ENCODE measurements around the gene CACNG1. TPM values are rescaled to one million over a fixed set of nuclear protein-coding genes. Genes with fewer than 3 reads are reported as not detected.

The CACNG1 gene
- total RNA-seq, 4 donors from 2014 or later, result not detected

GRCh38 chr17:67072885-67073284 is 28.5 kb downstream of the CACNG1 start:
- TF ChIP-seq, protein P1, sequence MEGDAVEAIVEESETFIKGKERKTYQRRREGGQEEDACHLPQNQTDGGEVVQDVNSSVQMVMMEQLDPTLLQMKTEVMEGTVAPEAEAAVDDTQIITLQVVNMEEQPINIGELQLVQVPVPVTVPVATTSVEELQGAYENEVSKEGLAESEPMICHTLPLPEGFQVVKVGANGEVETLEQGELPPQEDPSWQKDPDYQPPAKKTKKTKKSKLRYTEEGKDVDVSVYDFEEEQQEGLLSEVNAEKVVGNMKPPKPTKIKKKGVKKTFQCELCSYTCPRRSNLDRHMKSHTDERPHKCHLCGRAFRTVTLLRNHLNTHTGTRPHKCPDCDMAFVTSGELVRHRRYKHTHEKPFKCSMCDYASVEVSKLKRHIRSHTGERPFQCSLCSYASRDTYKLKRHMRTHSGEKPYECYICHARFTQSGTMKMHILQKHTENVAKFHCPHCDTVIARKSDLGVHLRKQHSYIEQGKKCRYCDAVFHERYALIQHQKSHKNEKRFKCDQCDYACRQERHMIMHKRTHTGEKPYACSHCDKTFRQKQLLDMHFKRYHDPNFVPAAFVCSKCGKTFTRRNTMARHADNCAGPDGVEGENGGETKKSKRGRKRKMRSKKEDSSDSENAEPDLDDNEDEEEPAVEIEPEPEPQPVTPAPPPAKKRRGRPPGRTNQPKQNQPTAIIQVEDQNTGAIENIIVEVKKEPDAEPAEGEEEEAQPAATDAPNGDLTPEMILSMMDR (IDR thresholded peaks at IDR 0.05), result no peak
- no peak for DNase-seq (ENCODE audit: low spot score)
- no peak for ATAC-seq (ENCODE audit: low FRiP score)

GRCh38 chr17:67074781-67075180 is 30.4 kb downstream of the CACNG1 start:
- ATAC-seq (ENCODE audit: low FRiP score), result no peak
- no peak for DNase-seq (ENCODE audit: low spot score)
- TF ChIP-seq, protein P1 (IDR thresholded peaks at IDR 0.05), result no peak

DNA sequence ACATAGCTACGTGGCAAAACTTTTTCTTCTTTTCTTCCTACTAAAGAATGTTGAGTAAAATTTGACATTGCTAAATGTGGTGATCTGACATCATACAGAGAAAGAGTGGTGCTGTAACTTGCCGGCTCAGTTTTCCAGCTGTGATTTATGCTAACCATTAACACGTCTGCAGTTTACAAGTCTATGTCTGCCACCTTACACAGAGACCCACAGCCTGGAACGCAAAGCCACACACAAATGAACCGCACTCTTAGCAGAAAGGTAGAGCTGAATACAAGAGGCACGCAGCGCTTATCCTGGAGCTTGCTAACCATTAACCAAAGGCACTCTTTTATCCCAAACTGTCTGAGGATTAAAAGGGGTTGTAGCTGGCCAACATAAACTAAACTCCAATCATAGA is 31.9 kb downstream of the CACNG1 start:
- DNase-seq (ENCODE audit: low spot score) (no peak), ATAC-seq (ENCODE audit: low FRiP score) (no peak)
- TF ChIP-seq, protein P1 (IDR thresholded peaks at IDR 0.05), result no peak

- TF ChIP-seq, protein P1 (IDR thresholded peaks at IDR 0.05), result no peak
- DNase-seq (ENCODE audit: low spot score) (no peak), ATAC-seq (ENCODE audit: low FRiP score) (no peak)
These were observed 33.9 kb downstream of the CACNG1 start for GRCh38 chr17:67078292-67078691.

DNA sequence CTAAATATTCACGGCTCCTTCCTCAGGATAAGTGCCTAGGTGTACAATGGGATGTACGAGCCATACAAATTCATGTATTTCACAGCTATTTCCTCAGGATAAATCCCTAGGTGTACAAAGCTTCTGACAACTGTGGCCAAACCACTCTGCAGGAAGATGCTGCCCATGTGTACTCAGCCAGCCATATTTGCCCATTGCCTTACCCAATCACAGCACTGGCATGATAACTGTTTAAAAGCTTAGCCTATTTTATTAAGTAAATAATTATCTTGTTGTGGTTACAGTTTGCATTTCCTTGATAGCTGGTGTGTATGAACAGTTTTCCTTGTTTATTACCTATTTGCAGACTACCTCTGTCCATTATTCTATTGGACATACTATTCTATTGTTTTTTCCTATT is 35.1 kb downstream of the CACNG1 start:
- TF ChIP-seq, protein P1 (IDR thresholded peaks at IDR 0.05), result no peak
- DNase-seq (ENCODE audit: low spot score) (no peak), ATAC-seq (ENCODE audit: low FRiP score) (no peak)

DNA sequence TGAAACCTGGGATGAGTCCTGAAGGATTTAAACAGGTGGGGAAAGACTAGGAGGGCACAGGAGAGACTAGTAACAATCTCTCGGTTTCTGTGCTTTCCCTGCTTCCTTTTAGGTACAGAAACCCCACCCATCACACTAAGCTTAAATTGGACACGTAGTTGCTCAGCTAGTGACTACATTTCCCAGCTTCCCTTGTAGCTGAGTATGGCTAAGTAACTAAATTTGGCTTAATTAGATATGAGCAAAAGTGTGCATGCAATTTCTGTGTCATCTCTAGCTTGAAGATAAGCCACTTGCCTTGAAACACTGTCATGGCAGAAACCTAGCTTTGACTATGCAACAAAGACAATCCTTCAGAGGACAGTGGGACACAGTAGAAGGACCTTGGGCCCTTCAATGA is 36.5 kb downstream of the CACNG1 start:
- no peak for DNase-seq (ENCODE audit: low spot score)
- no peak for ATAC-seq (ENCODE audit: low FRiP score)
- TF ChIP-seq, protein P1 (IDR thresholded peaks at IDR 0.05), result no peak

GRCh38 chr17:67082107-67082506 is 37.8 kb downstream of the CACNG1 start:
- TF ChIP-seq, protein P1 (IDR thresholded peaks at IDR 0.05), result no peak
- no peak for ATAC-seq (ENCODE audit: low FRiP score)
- no peak for DNase-seq (ENCODE audit: low spot score)

All from omental fat pad (tissue), 4 donors.